NCI-H2196 treated with DMSO at 0.1 percent for 48 hours (cell line): ENCODE data around the gene REEP1.
"Not testable (repeated sequence)": the region's sequence is repeated elsewhere in the genome, so short reads cannot be mapped to it uniquely, and the experiment has no call there.

Experiments used
- DNase-seq: peaks from one replicate; lab custom pipeline; 2025; ENCODE audit not compliant: unreplicated experiment; lab: John Stamatoyannopoulos, UW

Gene REEP1

DNA sequence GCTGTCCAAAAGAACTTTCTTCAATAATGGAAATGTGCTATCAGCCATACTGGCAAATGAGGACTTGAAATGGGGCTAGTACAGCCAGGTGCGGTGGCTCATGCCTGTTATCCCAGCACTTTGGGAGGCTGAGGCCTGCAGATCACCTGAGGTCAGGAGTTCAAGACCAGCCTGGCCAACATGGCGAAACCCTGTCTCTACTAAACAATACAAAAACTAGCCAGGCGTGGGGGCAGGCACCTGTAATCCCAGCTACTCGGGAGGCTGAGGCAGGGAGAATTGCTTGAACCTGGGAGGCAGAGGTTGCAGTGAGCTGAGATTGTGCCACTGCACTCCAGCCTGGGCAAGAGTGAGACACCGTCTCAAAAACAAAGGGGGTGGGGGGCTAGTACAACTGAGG lies 92.6 kb downstream of the REEP1 start:
- not testable (repeated sequence) for DNase-seq

DNA sequence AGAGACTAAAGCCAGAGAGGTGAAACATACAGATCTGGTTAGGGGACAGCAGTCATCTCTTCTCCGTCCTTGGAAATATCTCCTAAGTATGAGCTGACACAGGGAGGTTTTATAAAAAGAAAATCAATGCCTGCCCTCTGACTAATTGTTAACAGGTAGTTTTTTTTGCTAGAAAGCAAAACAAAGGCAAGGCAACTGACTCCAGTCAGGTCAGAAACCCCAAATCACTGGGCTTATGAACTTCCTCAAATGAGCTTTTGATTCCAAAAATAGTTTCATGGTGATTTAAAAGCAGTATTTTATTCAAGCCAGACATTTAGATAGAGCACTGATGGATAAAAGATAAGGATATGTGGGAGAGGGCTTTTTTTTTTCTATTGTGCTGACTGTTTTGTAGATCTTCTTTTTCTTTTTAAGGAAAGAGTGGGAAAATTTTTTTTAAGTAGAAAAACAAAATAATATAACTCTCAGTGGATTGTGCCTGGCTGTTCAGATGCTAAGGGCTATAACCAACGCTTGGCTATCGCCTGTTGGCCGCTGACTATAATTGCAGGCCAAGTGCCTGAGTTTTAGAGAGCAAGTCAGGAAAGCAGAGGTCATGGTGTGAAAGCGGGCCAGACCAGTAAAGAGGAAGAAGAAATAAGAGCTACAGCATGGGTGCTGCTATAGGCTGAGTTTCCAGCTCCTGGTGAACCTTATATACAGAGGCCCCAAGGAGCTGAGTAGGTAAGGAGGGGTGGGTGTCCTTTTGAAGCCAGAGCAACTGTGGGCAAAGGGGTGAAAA lies 93.3 kb downstream of the REEP1 start:
- no peak for DNase-seq

DNA sequence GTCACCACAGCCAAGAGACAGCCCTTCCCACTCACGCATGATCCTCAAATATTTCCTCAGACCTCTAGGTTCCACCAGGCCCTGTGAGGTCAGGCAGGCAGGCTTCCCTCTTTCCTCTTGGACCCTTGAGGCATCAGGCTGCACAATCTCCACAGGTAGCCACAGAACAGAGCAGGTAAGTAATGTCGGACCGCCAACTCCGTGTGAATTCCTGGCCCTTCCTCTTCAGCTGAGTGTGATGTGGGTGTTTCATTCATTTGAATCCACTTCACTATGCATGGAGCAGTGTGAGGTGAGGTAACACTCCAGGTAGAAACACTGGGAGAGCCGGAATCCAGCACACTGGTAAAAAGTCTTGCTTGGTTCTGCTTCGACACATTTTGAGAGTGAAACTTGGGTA lies 94.2 kb downstream of the REEP1 start:
- no peak for DNase-seq

DNA sequence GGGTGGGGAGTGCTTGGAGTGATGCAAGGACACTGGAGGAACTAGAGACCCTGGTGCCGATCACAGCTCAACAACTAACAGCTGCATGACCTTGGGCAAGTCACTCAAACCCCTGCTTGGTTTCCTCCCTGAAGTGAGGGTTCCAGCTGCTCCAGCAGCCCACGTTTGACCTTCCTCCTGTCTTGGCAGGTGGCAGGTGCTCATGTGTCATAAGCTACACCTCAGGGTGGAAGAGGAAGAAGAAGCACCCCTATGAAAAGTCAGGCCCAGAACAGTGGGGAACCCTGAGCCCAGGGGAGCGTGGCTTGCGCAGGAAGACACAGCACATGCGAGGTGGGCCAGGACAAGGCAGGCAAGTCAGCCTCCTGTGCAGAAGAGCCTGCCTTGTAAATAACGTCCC lies 95.8 kb downstream of the REEP1 start:
- DNase-seq, result no peak

DNA sequence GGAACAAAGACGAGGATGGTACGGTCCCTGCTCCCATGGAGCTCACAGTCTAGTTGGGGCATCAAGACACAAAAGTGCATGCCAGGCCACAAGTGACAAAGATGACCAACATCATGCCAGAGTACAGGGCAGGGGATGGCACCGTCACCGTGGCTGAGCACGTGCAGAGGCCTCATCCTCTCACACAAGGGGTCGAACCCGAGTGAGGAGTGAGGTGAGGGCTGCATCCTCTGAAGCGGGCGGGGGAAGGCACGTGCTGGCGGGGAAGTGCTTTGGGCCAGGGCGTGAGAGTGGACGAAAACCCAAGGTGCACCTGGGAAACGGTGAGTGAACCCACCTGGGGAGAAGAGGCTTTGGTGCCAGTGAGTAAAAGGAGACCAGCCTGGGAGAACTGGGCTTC lies 97.2 kb downstream of the REEP1 start:
- no peak for DNase-seq

DNA sequence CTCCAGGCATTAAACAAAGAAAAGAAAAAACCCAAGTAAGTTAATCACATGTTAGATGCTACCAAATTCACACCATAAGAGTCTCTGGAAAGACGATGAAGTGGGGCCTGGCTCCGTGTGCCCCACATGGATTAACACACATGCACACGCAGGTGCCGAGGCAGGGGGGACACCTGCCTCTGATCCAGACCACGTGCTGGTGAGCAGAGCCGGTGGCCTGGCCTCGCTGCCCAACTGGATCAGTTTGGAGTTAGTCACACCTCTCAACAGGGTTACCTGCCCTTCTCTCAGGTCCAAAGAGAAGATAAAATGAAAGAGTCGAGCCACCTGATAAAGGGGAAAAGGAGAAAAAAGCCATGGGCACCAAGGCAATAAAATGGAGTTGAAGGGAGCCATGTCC lies 97.7 kb downstream of the REEP1 start:
- no peak for DNase-seq

DNA sequence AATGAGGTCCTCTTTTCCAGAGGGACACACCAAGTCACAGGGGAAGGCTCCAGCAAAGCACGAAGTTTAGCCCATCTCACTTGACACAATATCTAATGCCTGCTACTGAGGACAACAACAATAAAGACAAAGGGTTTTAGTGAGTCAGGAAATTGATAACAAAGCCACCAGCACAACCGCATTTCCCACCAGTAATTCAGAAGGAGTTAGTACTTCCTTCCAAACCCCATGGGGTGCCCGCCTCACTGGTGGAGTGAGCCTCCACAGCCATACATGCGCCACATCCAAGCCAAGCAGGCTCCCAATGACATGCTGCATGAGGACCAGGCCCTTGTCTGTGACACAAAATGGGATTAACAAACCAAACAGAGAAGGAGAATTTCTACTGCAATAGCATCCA lies 98.1 kb downstream of the REEP1 start:
- DNase-seq, result no peak

DNA sequence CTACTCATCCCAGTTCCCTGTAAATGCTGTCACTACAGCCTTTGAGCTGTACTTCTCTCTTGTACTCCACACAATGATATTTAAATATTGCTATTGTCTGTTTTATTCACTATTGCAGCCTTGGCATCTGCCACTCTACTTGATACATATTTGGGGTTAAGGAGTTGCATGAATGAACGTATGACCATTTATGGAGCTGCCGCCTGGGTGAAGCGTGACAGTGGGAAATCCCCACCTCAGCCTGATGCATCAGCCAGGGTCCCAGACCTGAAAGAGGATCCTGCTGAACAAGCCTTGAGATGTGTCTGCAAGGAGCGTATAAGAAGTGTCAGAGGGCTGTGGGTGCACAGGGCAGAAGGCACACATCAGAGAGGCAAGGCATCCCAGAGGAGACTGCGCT lies 99.1 kb downstream of the REEP1 start:
- no peak for DNase-seq

DNA sequence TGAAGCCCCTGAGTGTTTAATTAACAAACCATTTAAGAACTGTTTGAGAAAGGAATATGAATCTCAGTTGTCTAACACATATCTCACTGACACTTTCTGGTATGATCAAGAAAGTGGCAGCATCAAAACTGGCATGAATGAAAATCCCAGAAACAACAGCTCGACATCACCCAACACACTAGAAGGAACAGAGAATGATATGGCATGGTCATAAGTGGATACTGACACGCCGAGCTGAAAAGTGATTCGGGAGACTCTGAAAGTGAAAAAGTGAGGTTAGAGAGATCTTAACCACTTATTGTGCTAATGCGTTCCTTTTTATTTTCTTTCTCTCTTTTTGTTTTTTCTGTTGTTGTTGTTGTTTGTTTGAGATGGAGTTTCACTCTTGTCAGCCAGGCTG lies 100.3 kb downstream of the REEP1 start:
- no peak for DNase-seq

DNA sequence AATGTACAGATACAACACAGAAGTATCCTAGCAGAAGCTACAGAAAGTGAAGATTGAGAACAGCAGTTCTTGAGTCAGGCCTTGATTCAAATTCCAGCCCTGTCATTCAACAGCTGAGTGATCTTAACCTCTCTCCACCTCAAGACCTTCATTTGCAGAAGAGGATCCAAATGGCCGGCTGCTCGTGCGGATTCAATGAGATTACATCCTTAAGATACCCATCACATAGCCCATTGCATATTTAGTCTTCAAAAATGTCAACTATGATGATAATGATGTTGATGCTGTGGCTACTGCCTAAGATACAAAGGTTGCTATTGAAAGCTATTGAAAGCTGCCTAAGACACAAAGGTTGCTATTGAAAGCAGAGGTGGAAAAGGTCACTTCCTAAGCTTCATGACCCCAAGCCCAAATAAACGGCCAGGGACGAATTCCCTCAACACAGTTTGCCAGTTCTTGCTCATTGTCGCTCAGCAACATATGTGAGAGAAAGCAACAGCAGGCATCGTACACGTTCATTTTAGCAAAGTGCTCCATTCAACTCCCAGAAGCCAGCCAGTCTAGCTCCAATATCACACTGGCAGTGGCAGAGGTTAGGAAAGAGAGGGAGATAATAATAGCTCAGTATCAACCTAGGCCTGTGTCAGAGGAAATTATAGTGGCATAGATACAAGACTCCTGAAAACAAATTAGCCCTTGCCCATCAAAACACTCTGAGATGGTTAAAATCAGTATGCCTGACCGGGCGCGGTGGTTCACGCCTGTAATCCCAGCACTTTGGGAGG lies 102.0 kb downstream of the REEP1 start:
- no peak for DNase-seq

DNA sequence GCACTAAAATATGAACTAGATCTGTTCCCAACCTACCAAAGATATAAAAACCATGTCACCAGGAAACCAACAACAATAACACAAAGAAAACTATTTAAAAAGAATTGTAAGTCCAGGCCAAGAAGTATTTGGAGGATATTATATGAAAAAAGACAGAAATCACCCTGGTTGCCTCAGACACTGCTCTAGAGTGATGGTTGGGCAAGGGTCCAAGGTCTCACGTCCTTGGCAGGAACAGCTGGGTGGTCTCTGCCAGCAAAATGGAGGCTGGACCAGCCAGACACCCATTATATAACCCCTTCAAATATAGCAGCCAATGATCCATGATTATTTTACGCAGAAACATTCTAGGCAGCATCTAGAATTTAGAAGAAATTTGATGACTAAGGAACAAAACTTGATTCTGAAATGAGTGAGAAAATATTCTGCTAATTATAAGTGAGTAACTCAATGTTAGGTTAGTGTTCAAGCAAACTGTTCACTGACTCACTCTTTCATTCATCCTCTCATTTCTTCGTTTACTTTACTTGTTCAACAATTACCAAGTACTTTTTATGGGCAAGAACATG lies 102.8 kb downstream of the REEP1 start:
- DNase-seq, result no peak

DNA sequence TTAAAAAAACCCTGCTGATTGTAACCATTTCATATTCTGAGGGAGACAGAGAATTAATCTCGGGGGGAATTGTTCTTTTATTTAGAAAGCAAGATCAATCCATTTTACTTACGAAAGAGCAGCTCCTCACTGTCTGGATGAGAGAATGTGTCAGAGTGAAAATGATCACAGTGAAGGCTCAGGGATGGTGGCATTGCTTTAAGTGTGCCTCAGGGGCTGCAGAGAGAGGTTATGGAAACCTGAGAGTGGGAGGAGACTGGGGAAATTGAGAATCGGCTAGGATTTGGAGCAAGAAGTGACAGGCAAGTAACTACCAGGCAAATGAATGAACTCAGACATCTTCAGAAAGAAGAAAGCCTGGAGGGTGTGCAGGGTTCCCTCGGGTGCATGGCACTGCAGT lies 104.0 kb downstream of the REEP1 start:
- DNase-seq, result no peak

DNA sequence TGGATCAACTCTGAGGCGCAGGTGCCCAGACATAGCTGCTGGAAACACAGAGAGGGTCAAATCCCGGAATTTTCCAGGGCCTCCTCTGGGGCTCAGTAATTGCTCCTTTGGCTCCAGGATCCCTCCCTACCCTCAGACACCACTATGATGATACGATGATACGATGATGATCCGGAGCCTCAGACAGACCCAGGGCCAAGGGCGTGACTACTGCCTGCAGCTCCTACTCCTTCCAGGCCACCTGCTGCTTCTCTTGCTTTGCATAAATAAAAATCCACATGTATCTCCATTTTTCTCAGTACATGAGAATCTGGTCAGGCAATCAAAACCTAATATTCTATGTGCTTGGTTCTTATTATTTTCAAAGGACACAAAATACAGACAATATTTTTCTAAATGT lies 104.5 kb downstream of the REEP1 start:
- DNase-seq, result no peak

DNA sequence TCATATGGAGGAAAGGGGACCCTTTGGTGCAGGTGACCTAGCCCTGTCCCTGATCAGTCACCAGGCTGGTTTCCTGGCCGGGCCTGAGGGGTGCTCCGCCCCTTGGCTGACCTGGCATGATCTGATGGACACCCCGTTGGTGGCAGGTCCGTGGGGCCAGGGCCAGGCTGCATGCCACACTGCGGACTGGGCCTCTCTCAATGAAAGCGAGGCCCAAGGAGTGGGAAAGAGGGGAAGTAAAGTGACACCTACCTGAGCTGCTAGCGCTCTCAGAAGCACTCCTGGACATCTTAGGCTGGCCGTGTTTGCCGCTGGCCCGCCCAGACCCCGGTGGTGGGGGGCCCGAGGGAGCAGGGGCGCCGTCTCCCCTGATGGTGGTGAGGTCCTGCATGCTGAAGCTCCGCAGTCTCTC lies 105.0 kb downstream of the REEP1 start:
- DNase-seq, result no peak

DNA sequence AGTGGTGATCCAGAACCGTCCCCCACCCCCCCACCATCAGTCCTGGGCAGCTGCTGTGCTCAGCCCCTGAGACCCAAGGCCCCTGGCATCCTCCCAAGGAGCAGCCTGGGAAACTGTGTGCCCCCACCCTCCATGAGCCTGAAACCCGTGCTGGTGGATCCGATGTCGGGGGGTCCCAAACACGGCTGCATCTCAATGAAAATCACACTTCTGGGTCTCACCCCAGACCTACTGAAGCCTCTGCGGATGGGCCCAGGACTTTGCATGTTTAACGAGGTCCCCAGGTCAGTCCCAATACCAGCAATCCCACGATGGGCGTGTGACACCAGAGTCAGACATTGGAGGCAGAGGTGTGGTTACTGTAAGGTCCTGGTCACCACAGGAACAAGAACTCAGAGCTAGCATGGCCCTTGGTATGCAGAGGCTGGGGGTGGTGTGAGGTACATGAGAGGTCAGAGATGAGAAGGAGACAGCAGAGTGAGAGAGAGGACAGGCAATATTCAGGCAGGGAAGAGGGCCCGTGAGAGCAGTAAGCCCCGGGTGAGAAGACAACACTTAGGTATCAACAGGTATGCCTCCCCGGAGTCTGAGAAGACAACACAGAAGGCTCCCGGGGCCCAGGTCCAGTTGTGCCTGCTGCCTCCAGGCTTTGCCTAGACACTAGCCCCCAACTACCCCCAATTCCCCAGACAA lies 105.6 kb downstream of the REEP1 start:
- no peak for DNase-seq

DNA sequence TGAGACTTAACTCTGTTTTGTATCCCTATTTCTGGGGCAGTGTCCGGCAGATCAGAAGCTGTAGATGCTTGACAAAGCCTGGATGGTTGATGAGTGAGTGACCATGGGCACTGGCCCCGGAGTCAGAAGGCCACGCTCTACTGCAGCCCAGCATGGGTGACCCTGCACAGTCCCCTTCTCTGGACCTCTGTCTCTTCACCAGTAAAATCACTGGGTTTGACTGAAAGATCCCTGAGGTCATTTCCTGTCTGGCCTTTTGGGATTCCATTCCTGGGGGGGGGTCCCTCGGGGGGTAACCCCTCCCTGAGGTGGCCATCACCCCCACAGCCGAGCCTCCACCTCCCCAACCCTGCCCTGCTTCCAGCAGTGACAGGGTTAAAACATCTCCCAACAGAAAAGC lies 106.5 kb downstream of the REEP1 start:
- DNase-seq, result no peak

DNA sequence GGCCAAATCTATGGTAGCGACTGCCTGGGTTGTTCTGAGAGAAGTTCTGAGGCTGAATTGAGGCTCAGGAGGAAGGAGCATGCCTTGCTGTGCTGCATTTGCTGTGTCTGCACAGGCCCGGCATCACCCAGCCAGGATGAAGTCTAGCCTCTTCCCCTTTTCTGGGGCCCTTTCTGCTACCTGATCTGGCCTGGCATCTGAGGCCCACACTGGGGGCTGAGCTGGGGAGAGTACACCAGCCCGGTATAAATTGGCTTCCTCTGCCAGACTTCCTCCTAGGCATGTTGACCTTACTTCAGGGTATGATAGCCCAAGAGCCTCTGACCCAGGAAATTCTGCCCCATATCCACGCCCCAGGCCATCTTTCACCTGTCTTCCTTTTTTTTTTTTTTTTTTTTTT lies 108.2 kb downstream of the REEP1 start:
- no peak for DNase-seq

DNA sequence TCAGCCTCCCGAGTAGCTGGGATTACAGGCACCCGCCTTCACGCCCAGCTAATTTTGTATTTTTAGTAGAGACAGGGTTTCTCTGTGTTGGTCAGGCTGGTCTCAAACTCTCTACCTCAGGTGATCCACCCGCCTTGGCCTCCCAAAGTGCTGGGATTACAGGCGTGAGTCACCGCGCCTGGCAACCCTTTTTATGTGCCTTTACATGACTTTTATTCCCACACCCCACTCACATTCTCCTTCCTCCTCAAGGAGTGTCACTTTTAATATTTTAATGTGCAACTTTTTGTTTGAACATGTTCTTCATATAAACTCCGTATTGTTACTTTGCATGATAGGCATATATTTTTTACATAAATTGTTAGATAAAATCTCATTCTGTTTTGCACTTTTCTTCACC lies 108.9 kb downstream of the REEP1 start:
- not testable (repeated sequence) for DNase-seq

DNA sequence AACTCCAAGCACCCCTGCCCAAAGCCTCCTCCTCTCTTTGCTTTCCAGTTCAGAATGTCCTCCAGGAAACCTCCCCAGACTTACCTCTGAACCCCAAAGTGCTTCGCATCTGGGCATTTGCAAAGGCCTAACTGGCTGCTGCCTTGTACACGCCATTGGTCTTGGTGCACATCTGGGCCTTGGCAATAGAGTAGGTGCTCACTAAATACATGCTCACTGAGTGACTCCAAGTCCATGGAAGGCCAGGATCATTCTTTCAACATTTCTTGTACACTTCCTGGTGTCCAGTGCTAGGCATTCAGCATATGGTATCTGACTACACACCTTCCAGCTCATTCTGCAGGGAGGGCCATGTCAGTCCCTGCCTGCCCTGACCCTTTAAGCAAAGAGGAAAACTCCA lies 109.7 kb downstream of the REEP1 start:
- no peak for DNase-seq

DNA sequence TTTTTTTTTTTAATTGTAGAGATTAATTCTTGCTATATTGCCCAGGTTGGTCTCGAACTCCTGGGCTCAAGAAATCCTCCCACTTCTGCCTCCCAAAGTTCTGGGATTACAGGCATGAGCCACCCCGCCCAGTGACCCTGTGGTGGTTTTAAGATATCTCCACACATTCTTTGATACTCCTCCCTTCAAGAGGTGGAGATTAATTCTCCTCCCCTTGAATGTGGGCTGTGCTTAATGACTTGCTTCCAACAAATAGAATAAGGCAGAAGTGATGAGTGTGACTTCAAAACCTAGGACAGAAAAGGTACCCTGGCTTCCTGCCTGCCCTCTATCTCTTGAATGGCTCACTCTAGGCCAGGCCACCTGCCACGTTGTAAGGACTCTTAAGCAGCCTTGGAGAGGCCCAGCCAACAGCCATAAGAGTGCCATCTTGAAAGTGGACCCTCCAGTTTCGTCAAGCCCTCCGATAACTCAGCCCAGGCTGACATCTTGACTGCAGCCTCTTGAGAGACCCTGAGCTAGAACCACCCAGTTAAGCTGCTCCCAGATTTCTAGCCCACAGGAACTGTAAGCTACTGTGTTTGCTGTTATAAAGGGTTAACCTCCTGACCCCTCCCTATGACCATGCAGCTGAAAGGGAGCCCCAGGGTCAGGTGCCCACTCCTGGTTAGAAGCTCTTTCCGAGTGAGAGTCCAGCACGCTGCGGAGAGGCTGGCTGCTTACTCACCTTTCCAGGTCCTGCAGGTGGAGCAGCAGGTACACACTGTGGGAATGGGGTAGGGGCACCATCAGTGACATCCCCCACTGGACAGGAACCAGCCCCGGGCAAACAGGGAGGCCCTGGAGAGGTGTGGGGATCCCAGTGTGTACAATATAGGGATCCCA lies 110.5 kb downstream of the REEP1 start:
- DNase-seq, result no peak

DNA sequence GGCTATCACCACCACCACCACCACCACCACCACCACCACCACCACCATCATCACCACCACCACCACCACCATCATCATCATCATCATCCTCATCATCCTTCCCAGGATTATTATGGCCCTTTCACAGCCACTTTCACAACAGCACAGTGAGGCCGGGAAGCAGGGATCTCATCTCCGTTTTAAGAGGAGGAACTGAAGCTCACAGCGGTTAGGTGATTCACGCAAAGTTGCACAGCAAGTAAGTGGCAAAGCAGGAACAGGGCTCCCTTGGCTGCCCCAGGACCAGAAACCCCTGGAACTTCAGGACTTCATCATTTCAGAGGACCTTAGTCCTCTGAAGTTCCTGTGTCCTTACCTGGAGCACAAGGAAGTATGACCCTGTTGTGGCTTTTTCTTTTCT lies 111.4 kb downstream of the REEP1 start:
- no peak for DNase-seq
